Effector memory CD4-positive, alpha-beta T cell (primary cell): ENCODE results near the gene MEGF6.

Experiments used
- DNase-seq, 3 donors: peaks; one replicate each; pipeline ENCODE4 v3.0.0-alpha.2; 2020
- H3K27ac ChIP-seq: 2 replicates; pipeline ENCODE4 v1.7.0; 2013; ENCODE audit warnings: mild to moderate bottlenecking, low read length, moderate library complexity; ENCODE audit not compliant: insufficient read depth, poor library complexity, severe bottlenecking
- H3K27me3 ChIP-seq: replicated peaks from 2 replicates; pipeline ENCODE4 v1.7.0; 2013; ENCODE audit warnings: mild to moderate bottlenecking, low read length; ENCODE audit not compliant: insufficient read depth, control insufficient read depth, poor library complexity, severe bottlenecking
- H3K36me3 ChIP-seq: 2 replicates; pipeline ENCODE4 v1.7.0; 2013; ENCODE audit warnings: mild to moderate bottlenecking, low read length, moderate library complexity; ENCODE audit not compliant: control insufficient read depth, insufficient read depth
- H3K4me1 ChIP-seq: 2 replicates; pipeline ENCODE4 v1.7.0; 2013; ENCODE audit warnings: low read length, mild to moderate bottlenecking; ENCODE audit not compliant: control insufficient read depth, insufficient read depth, poor library complexity, severe bottlenecking
- H3K4me3 ChIP-seq: 2 replicates; pipeline ENCODE4 v1.7.0; 2013; ENCODE audit warnings: low read length, low read depth, mild to moderate bottlenecking; ENCODE audit not compliant: insufficient read depth, poor library complexity, severe bottlenecking
- H3K9me3 ChIP-seq: 2 replicates; pipeline ENCODE4 v1.7.0; 2013; ENCODE audit warnings: mild to moderate bottlenecking, low read length, moderate library complexity; ENCODE audit not compliant: control insufficient read depth

Gene MEGF6

DNA sequence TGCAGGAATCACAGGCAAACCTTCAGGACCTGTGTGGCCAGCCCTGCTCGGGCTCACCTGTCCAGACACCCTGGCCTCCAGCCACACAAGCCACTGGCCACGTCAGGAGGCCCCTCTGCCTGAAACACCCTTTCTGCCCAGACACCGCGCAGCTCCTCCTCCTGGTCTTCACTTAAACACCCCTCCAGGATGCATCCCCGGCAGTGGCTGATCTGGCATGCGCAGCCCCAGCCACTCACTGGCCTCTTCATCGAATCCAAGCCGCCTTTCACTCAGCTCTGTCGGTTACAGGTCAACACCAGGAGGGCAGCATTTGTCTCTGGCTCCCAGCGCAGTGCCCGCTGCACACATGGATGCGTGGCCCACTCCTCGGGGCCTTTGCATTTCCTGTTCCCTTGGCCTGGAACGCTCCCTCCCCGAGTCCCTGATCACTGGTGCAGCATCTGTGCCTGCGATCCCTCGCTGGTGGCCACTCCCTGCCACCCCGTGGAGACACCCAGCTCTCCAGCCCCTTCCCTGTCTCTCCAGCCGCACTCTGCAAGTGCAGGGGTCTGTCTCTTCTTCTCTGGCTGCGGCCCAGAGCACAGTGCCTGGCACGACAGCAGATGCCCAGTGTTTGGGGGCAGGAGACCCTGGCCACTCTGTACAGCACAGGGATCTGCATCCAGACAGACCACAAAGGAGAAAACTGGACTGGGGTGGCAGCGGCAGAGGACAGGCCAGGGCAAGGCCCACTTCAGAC lies 22.9 kb upstream of the MEGF6 start:
- no peaks in the 10 kb centered on the region for H3K9me3 ChIP-seq
- H3K36me3 ChIP-seq, result peaks cover 66% of the 10 kb centered on the region
- H3K4me3 ChIP-seq, result no peak overlapping the region
- no peak overlapping the region for H3K27ac ChIP-seq
- no peaks in the 10 kb centered on the region for H3K4me1 ChIP-seq
- H3K27me3 ChIP-seq, result no peaks in the 10 kb centered on the region
- no peak for DNase-seq

DNA sequence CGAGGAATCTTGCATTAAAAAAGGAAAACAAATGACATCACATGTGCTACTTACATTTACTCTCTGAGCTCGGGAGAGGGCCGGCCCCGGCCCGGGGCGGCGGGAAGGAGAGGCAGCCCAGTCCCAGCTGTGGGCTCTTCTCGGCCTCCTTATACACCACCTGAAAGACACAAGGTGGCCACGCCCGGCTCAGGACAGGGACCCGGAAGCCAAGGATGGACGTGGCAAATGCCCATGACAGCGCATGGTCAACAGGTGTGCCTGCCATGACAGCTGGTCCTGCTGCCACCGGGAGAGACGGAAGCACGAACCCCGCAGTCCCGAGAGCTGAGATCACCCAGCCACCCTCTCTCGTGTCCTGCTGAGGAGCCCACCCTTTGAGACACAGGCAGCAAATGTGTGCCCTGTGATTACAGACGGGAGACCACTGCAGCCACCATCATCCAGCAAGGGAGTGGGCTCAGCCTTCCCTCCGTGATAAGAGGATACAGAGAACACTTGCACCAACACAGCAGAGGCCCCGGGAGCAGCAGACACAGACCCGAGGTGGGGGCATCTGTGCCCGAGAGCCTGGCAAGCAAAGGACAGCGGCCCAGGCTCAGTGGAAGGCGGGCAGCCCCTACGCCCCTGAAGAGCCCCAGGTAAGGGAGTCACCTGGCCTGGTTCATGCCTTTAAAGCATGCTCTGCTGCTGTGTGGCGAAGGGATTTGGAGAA lies 22.2 kb upstream of the MEGF6 start:
- H3K4me1 ChIP-seq, result no peaks in the 10 kb centered on the region
- H3K27ac ChIP-seq, result no peak overlapping the region
- DNase-seq, result no peak
- peaks cover 72% of the 10 kb centered on the region for H3K36me3 ChIP-seq
- no peak overlapping the region for H3K4me3 ChIP-seq
- no peaks in the 10 kb centered on the region for H3K9me3 ChIP-seq
- H3K27me3 ChIP-seq, result no peaks in the 10 kb centered on the region

DNA sequence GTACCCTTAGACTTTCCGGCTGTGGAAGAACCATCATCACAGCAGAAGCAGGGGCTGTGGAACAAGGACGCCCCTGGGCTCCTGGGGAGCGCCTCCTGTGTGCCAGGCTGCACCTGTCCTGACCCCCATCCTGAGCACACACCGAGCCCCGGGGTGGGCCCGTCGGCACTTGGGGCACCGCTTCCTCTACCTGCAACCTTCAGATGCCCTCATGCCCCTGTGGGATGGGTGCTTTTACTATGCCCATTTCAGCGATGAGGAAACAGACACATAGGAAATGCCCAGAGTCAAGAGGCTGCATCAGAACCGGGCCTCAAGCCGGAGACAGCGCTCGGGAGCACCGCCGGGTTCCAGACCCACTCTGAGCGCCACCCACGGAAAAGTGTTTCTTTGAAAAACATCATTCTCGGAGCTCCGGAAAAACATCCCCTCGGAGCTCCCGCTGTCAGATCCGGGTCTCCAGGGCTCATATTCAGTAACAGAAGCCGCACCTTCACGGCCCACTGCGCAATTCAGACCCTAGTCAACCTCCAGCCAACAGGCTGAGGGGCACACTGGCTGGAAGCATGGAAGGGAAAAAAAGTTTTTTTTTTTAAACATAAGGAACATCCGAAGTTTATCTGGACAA lies 21.5 kb upstream of the MEGF6 start:
- H3K9me3 ChIP-seq, result no peaks in the 10 kb centered on the region
- no peaks in the 10 kb centered on the region for H3K4me1 ChIP-seq
- H3K27ac ChIP-seq, result no peak overlapping the region
- no peaks in the 10 kb centered on the region for H3K27me3 ChIP-seq
- H3K4me3 ChIP-seq, result no peak overlapping the region
- no peak for DNase-seq
- H3K36me3 ChIP-seq, result peaks cover 72% of the 10 kb centered on the region

DNA sequence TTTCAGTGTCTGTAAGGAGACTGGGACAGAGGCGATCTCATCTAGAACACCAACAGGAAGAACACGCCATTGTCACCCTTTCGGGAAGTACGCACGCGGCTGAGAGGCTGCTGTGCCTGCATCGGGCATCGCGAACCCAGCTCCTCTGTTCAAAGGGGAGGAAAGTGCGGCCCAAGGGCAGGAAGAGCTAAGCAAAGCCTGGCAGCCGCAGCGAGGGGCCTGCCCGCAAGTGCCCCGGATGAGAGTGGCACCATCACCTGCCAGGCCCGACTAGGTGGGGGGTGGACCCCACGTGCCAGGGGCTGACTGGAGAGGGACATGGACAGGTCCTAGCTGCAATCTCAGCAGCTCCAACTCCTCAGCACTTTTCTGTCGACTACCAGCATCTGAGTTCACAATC lies 21.0 kb upstream of the MEGF6 start:
- Histone ChIP-seq H3K4me3 (no peak overlapping the region), H3K27me3 (no peaks in the 10 kb centered on the region), H3K4me1 (no peaks in the 10 kb centered on the region), H3K36me3 (peaks cover 72% of the 10 kb centered on the region), H3K27ac (no peak overlapping the region), H3K9me3 (no peaks in the 10 kb centered on the region)
- no peak for DNase-seq

DNA sequence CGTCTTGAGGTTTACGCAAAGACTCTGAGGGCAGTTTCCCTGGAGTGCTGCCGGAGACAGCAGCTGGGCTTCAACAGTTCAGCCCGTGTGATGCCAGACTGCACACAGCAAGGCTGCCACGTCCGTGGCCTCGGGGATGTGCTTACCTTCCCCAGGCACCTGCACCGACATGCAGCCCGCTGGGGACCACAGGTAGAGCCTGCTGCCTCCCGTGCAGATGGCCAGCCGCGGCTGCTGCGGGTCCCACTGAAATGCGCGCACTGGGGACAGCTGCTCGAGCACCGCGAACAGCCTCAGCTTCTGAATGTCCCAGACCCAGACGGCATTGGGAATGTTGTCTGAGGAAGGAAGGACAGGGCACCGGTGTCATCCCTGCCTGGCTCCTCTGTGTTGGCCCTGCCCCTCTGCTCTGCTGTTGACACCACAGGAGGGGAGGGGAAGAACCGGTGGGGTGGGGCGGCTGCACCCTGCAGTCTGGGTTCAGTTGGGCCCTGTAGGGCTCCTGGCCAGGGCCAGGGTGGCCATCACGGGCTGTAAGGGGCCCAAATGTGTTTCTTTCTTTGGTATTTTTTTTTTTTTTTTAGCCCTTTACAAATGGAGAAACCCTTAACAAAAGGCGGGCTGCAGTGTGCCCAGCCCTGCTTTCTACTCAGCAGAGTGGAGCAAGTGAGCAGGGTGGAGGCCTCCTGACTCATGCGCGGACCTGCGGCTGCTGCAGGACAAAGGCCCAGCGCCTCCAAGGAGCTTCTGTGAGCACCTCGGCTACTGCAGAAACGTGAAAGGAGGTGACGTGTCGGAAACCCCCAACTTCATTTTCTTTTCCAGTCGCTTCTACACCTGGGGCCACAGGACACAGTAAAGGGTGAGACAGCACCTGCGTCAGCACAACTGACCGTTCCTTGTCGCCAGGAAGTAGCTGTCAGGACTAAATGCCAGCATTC lies 20.3 kb upstream of the MEGF6 start:
- peaks cover 67% of the 10 kb centered on the region for H3K36me3 ChIP-seq
- H3K4me1 ChIP-seq, result no peaks in the 10 kb centered on the region
- DNase-seq, result no peak
- no peak overlapping the region for H3K27ac ChIP-seq
- H3K9me3 ChIP-seq, result no peaks in the 10 kb centered on the region
- H3K4me3 ChIP-seq, result no peak overlapping the region
- H3K27me3 ChIP-seq, result no peaks in the 10 kb centered on the region

DNA sequence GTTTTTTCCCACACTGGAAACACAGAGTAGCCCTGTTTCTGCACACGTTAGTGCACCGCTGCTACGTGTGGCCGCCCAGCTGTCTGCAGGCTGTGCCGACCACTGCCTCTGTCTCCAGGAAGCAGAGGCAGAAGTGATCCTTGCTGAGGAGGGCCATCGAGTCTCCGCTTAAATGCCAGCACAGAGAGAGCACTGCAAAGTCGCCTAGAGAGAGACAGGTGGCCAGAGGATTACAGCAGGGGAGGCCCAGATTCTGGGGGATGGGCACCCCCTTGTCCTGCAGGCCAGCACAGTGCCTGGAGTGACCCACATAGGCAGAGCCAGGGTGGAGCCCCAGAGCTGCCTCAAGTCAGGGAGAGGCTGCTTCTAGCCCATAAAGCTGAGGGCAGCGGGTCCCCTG lies 19.6 kb upstream of the MEGF6 start:
- H3K36me3 ChIP-seq, result peaks cover 60% of the 10 kb centered on the region
- no peak overlapping the region for H3K4me3 ChIP-seq
- H3K9me3 ChIP-seq, result no peaks in the 10 kb centered on the region
- no peak overlapping the region for H3K27ac ChIP-seq
- H3K4me1 ChIP-seq, result no peaks in the 10 kb centered on the region
- H3K27me3 ChIP-seq, result no peaks in the 10 kb centered on the region
- no peak for DNase-seq

DNA sequence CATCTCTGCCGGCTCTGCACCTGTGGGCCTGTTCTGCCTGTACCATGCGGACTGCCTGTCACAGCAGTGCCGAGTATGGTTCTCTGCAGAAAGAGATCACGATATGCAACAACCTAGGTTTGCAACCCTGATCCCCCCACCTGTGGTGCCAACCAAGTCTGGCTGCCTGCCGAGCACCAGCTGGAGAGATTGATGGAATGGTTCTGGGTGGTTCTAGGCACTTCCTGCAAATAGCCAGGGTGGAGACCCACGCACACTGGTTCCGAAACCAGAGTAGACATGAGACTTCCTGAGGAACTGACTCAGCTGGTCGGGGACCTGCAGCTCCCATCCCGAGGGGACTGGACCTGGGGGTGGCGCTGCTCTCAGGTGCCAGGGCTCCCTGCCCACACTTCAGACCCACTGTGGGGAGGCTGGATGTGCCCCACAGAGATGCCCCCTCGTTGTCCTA lies 18.9 kb upstream of the MEGF6 start:
- Histone ChIP-seq H3K4me3 (no peak overlapping the region), H3K9me3 (no peaks in the 10 kb centered on the region), H3K4me1 (no peaks in the 10 kb centered on the region), H3K36me3 (peaks cover 57% of the 10 kb centered on the region), H3K27ac (no peak overlapping the region), H3K27me3 (no peaks in the 10 kb centered on the region)
- no peak for DNase-seq

DNA sequence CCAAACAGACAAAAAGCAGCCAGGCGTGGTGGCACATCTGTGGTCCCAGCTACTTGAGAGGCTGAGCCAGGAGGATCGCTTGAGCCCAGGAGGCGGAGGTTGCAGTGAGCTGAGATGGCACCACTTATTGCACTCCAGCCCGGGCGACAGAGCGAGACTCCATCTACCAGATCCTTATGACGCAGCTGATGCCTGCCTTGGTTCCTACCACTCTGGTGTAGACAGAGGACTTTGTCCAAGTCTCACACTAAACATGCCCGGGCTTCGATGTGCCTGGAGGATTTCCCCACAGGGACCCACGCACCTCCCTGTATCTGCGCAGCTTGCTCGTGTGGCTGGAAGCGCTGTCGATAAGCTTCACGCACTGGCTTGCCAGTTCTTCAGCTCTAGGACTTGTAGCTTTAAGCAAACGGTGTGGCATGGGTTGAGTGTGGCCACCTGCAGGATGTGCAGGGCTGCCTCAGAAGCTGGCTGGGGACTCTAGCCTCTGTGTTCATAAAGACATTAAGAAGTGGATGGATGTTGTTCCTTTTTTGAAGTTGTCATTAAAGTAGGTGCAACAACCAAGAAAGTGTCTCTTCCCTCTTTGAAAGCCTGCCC lies 18.4 kb upstream of the MEGF6 start:
- no peak for DNase-seq
- Histone ChIP-seq H3K4me3 (no peak overlapping the region), H3K27ac (no peak overlapping the region), H3K4me1 (no peaks in the 10 kb centered on the region), H3K9me3 (no peaks in the 10 kb centered on the region), H3K36me3 (peaks cover 51% of the 10 kb centered on the region), H3K27me3 (no peaks in the 10 kb centered on the region)

DNA sequence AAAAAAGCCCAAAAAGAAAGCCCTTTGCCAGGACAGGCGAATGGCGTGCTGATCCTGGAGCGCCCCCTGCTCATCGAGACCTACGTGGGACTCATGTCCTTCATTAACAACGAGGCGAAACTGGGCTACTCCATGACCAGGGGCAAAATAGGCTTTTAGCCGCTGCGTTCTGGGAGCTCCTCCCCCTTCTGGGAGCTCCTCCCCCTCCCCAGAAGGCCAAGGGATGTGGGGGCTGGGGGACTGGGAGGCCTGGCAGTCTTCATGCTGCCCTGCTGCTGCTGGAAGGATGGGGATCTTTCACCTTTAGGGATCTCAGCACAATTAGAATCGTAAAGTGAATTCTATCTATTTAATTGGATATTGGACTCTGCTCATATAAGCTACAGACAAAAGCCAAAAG lies 17.1 kb upstream of the MEGF6 start:
- H3K9me3 ChIP-seq, result no peaks in the 10 kb centered on the region
- DNase-seq, result no peak
- H3K27me3 ChIP-seq, result no peaks in the 10 kb centered on the region
- no peak overlapping the region for H3K4me3 ChIP-seq
- peaks cover 42% of the 10 kb centered on the region for H3K36me3 ChIP-seq
- peaks cover 11% of the 10 kb centered on the region for H3K4me1 ChIP-seq
- H3K27ac ChIP-seq, result no peak overlapping the region
